ENCODE measurements around the gene TMEM30B. TPM values are rescaled to one million over a fixed set of nuclear protein-coding genes. Genes with fewer than 3 reads are reported as not detected.

Gene TMEM30B
- total RNA-seq, 4 donors from 2014 or later = 15.6 to 47.6 (median 39.9) TPM

- Histone ChIP-seq H3K9me3 (peaks cover 0 to 6% (median 0%) of the 10 kb centered on the region in 4 donors), H3K4me3 (no peak overlapping the region), H3K36me3 (no peaks in the 10 kb centered on the region), H3K27ac (peak overlapping the region in 2 of 4 donors; percentile 36 to 74), H3K27me3 (peaks cover 0 to 12% of the 10 kb centered on the region in 2 donors), H3K4me1 (peaks cover 0 to 25% (median 1%) of the 10 kb centered on the region in 4 donors)
- DNase-seq (ENCODE audit: low spot score in 2 of 2) = no peak
- TF ChIP-seq POLR2A (IDR thresholded peaks at IDR 0.05) (no peak), EP300 (IDR thresholded peaks at IDR 0.05) (no peak), CTCF (IDR thresholded peaks at IDR 0.05) (no peak)
- WGBS, 2 donors = 93 to 95% methylated on average over 1 of the region's 1 CpG
Observed at GRCh38 chr14:61326146-61326545, 45.0 kb upstream of the TMEM30B start.

DNA sequence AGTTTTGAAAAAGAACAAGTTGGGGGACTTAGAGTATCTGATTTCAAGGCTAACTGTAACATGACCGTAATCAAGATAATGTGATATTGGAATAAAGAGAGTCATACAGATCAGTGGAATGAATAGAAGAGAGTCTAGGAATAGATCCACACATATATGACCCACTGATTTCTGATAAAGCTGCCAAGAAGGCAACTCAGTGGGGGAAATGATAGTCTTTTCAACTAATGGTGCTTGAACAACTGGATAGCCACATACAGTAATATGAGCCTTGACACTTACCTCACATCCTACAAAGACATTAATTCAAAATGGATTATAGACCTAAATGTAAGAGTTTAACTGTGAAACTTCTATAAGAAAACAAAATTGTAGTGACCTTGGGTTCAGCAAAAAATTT, 44.0 kb upstream of the TMEM30B start:
- Histone ChIP-seq H3K27ac (no peak overlapping the region), H3K4me3 (no peak overlapping the region), H3K9me3 (peaks cover 0 to 6% (median 0%) of the 10 kb centered on the region in 4 donors), H3K27me3 (peaks cover 0 to 16% of the 10 kb centered on the region in 2 donors), H3K4me1 (peaks cover 0 to 32% (median 3%) of the 10 kb centered on the region in 4 donors), H3K36me3 (no peaks in the 10 kb centered on the region)
- DNase-seq (ENCODE audit: low spot score in 2 of 2) = no peak
- 71 to 79% methylated on average over 1 of the region's 1 CpG for WGBS, 2 donors
- TF ChIP-seq CTCF (IDR thresholded peaks at IDR 0.05) (no peak), EP300 (IDR thresholded peaks at IDR 0.05) (no peak), POLR2A (IDR thresholded peaks at IDR 0.05) (no peak)

- H3K4me3 ChIP-seq = peak overlapping the region in 1 of 4 donors; percentile 62
- no peak for TF ChIP-seq EP300 (IDR thresholded peaks at IDR 0.05)
- TF ChIP-seq CTCF (IDR thresholded peaks at IDR 0.05) = no peak
- no peak for TF ChIP-seq POLR2A (IDR thresholded peaks at IDR 0.05)
- H3K36me3 ChIP-seq = no peaks in the 10 kb centered on the region
- peak overlapping the region in 3 of 4 donors; percentile 4 to 85 (median 36) for H3K27ac ChIP-seq
- H3K9me3 ChIP-seq = peaks cover 0 to 6% (median 0%) of the 10 kb centered on the region in 4 donors
- peaks cover 0 to 32% (median 3%) of the 10 kb centered on the region in 4 donors for H3K4me1 ChIP-seq
- DNase-seq (ENCODE audit: low spot score in 2 of 2) = no peak
- peaks cover 0 to 20% of the 10 kb centered on the region in 2 donors for H3K27me3 ChIP-seq
- WGBS, 2 donors = 71 to 73% methylated on average over 6 of the region's 6 CpGs
Observed at GRCh38 chr14:61323970-61324369, 42.8 kb upstream of the TMEM30B start.

- peak overlapping the region in 3 of 4 donors; percentile 4 to 85 (median 77) for H3K27ac ChIP-seq
- H3K36me3 ChIP-seq = no peaks in the 10 kb centered on the region
- H3K4me3 ChIP-seq = peak overlapping the region in 3 of 4 donors; percentile 49 to 65 (median 62)
- 24 to 28% methylated on average over 13 of the region's 13 CpGs for WGBS, 2 donors
- peaks cover 0 to 32% (median 3%) of the 10 kb centered on the region in 4 donors for H3K4me1 ChIP-seq
- peaks cover 0 to 20% of the 10 kb centered on the region in 2 donors for H3K27me3 ChIP-seq
- TF ChIP-seq CTCF (IDR thresholded peaks at IDR 0.05) (no peak), EP300 (IDR thresholded peaks at IDR 0.05) (no peak), POLR2A (IDR thresholded peaks at IDR 0.05) (no peak)
- peaks cover 0 to 6% (median 0%) of the 10 kb centered on the region in 4 donors for H3K9me3 ChIP-seq
- DNase-seq (ENCODE audit: low spot score in 2 of 2) = no peak
Observed at GRCh38 chr14:61322799-61323290, 41.7 kb upstream of the TMEM30B start.

GRCh38 chr14:61322011-61322798, 41.1 kb upstream of the TMEM30B start:
- Histone ChIP-seq H3K36me3 (no peaks in the 10 kb centered on the region), H3K27ac (peak overlapping the region; percentile 60 to 85 (median 72))

More at GRCh38 chr14:61322011-61322798, 41.1 kb upstream of the TMEM30B start:
- Histone ChIP-seq H3K9me3 (peaks cover 0 to 6% (median 0%) of the 10 kb centered on the region in 4 donors), H3K27me3 (peaks cover 0 to 20% of the 10 kb centered on the region in 2 donors), H3K4me1 (peaks cover 0 to 27% (median 3%) of the 10 kb centered on the region in 4 donors), H3K4me3 (peak overlapping the region; percentile 49 to 65 (median 60))
- 6 to 9% methylated on average over 40 to 53 of the region's 63 CpGs for WGBS, 2 donors
- no peak for DNase-seq (ENCODE audit: low spot score in 2 of 2)
- TF ChIP-seq POLR2A (IDR thresholded peaks at IDR 0.05) (no peak), CTCF (IDR thresholded peaks at IDR 0.05) (no peak), EP300 (IDR thresholded peaks at IDR 0.05) (peak in 1 of 2 donors; percentile 29)
